ENCODE data around the gene GRB10. TPM values are rescaled to one million over a fixed set of nuclear protein-coding genes. Genes with fewer than 3 reads are reported as not detected.
A peak's percentile ranks its signal among the peaks of the same experiment; 100 is the strongest.

GRB10 gene
- total and polyA plus RNA-seq, 2 of the 8 experiments (the other 6 are each of a cell fraction or from before 2014, with no cell fraction given): 35.7 to 97.0 TPM

DNA sequence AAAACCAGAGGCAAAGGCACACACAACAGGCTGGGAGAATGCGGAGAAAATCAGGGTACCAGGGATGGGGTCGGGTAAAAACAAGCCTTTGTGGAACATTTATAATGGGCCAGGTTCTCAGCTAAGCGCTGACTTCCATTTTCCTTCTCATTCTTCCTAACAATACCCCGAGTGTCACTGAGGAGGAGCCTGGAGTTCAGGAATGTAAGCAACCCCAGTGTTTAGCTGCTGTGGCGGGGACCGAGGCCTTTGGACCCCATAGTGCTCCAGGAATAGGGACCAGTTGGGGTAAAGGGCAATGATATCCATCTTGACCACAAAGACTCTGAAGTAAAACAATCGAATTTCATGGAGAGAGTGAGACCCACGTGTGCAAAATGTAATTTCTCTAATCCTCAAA is 34.2 kb downstream of the GRB10 start:
- Histone ChIP-seq H2AFZ (ENCODE audit: low read length) (no peak overlapping the region), H3K27ac (ENCODE audit: low read depth, low read length) (no peak overlapping the region), H3K23ac (ENCODE audit: insufficient read length) (no peak overlapping the region), H3K4me2 (ENCODE audit: insufficient read depth in 1 of 2, low read depth in 2 of 2, low read length in 2 of 2) (no peak overlapping the region), H2BK15ac (ENCODE audit: low read length) (no peak overlapping the region), H3K4ac (replicated peaks; ENCODE audit: insufficient read length, low read depth, low read length) (no peak overlapping the region), H4K8ac (ENCODE audit: extremely low read depth, insufficient read depth, low read length) (no peak overlapping the region), H3K18ac (ENCODE audit: extremely low read depth, low read length) (no peak overlapping the region), H3K36me3 (ENCODE audit: control insufficient read depth in 2 of 4, insufficient read depth in 4 of 4, low read length in 3 of 4) (no peaks in the 10 kb centered on the region; a peak in 1 of 8 replicates), H3K27me3 (replicated peaks in 1 of 4; ENCODE audit: control insufficient read depth in 3 of 4, extremely low read depth in 1 of 4, insufficient read depth in 3 of 4, low read length in 3 of 4) (no peaks in the 10 kb centered on the region), H2AK5ac (ENCODE audit: low read depth, low read length) (no peak overlapping the region), H4K20me1 (replicated peaks in 1 of 2; ENCODE audit: control insufficient read depth in 1 of 2, insufficient read depth in 2 of 2, low read length in 2 of 2) (peaks cover 15 to 16% of the 10 kb centered on the region in 2 experiments), H2BK20ac (ENCODE audit: low read length) (no peak overlapping the region), H3K4me3 (ENCODE audit: extremely low read depth in 1 of 4, insufficient read depth in 2 of 4, low read depth in 3 of 4, low read length in 4 of 4) (no peak overlapping the region), H4K5ac (ENCODE audit: insufficient read length, low read depth, low read length) (no peak overlapping the region), H2BK120ac (replicated peaks; ENCODE audit: low read depth, low read length) (no peak overlapping the region), H3K56ac (replicated peaks; ENCODE audit: insufficient read length, low read depth, low read length) (no peak overlapping the region), H4K91ac (replicated peaks; ENCODE audit: insufficient read length, low read length) (no peak overlapping the region), H2BK12ac (ENCODE audit: low read depth, low read length) (0 out of 2 replicates have a peak overlapping the region, but pooled peaks have one; percentile 45), H3K79me2 (ENCODE audit: control insufficient read depth in 1 of 2, insufficient read depth in 2 of 2, low read length in 2 of 2) (peaks cover 3 to 91% of the 10 kb centered on the region in 2 experiments), H3K9me3 (ENCODE audit: insufficient read depth in 2 of 2, low read depth in 1 of 2, low read length in 1 of 2) (no peaks in the 10 kb centered on the region), H3K4me1 (replicated peaks in 1 of 4; ENCODE audit: control insufficient read depth in 3 of 4, insufficient read depth in 4 of 4, low read length in 3 of 4) (peaks cover 0 to 15% (median 6%) of the 10 kb centered on the region in 4 experiments; a peak in 4 of 7 replicates), H3K79me1 (ENCODE audit: low read depth, low read length) (peaks cover 8% of the 10 kb centered on the region), H3K9ac (replicated peaks in 1 of 4; ENCODE audit: extremely low read depth in 1 of 4, low read depth in 3 of 4, low read length in 3 of 4) (no peak overlapping the region), H2BK5ac (ENCODE audit: low read depth, low read length) (no peak overlapping the region), H3K23me2 (ENCODE audit: low read depth, low read length) (no peaks in the 10 kb centered on the region), H3K14ac (ENCODE audit: insufficient read length) (no peak overlapping the region)
- FAIRE-seq (no peak), DNase-seq (ENCODE audit: low read depth in 1 of 2, low spot score in 2 of 2) (no peak)
- ChIA-PET CTCF (ENCODE audit: partially characterized antibody) (interaction anchor here (0.7 kb wide), 1 partner anchor 28 kb away, joined by 3 read pairs; no protein-coding TSS in a partner anchor), POLR2A (ENCODE audit: partially characterized antibody) (interaction anchor here (0.8 kb wide), 1 partner anchor 43 kb away, joined by 3 read pairs; no protein-coding TSS in a partner anchor)
- WGBS, 2 experiments (ENCODE audit: extremely low coverage in 1 of 2, insufficient coverage in 1 of 2, insufficient read length in 1 of 2, insufficient replicate concordance in 2 of 2, low coverage in 1 of 2, low lambda C conversion rate in 2 of 2, missing lambda C conversion rate in 1 of 2): 81% methylated on average over 8 of the region's 8 CpGs; no CpG with 5 or more reads in 1 of the 2 experiments
- TF ChIP-seq RFX5 (IDR thresholded peaks at IDR 0.05; ENCODE audit: borderline replicate concordance, low read depth, low read length) (no peak), HDAC2 (IDR thresholded peaks at IDR 0.05; ENCODE audit: borderline replicate concordance in 1 of 2, low read depth in 2 of 2, low read length in 2 of 2) (no peak), KDM1A (IDR thresholded peaks at IDR 0.05; ENCODE audit: borderline replicate concordance, low read length) (no peak), SIN3A (conservative IDR thresholded peaks at IDR 0.05 in 1 of 2, IDR thresholded peaks at IDR 0.05 in 1 of 2; ENCODE audit: low read depth in 1 of 2, low read length in 2 of 2) (no peak), E2F6 (IDR thresholded peaks at IDR 0.05) (no peak), RNF2 (IDR thresholded peaks at IDR 0.05; ENCODE audit: borderline replicate concordance, low read depth, low read length, missing control alignments, poor library complexity, severe bottlenecking) (no peak), TCF12 (IDR thresholded peaks at IDR 0.05; ENCODE audit: low read depth, low read length) (no peak), GABPA (IDR thresholded peaks at IDR 0.05; ENCODE audit: borderline replicate concordance, insufficient read depth, low read length) (no peak), FOSL1 (IDR thresholded peaks at IDR 0.05; ENCODE audit: insufficient read depth, low read depth, low read length) (no peak), MAFK (IDR thresholded peaks at IDR 0.05; ENCODE audit: low read depth, low read length) (no peak), TAF7 (optimal IDR thresholded peaks at IDR 0.05; ENCODE audit: borderline replicate concordance, low read depth, low read length) (no peak), SIX5 (IDR thresholded peaks at IDR 0.05; ENCODE audit: low read depth, low read length) (no peak)

Measured in H1 (cell line).